PFSK-1 (cell line): Measurements from ENCODE around the gene VCP.

Source experiments
- POLR2AphosphoS5 ChIP-seq: IDR thresholded peaks from 2 replicates; pipeline ENCODE4 v1.6.1; 2012; ENCODE audit warnings: low read depth, mild to moderate bottlenecking, control low read depth, low read length, moderate library complexity
- REST ChIP-seq, 2 experiments: IDR thresholded peaks; 2 replicates each; pipeline versions ENCODE4 v1.6.1 to v1.8.0; 2011 to 2012; ENCODE audit warnings: low read depth in 2 of 2, low read length in 2 of 2, control low read depth in 1 of 2, inconsistent platforms in 1 of 2, mild to moderate bottlenecking in 1 of 2, moderate library complexity in 1 of 2; ENCODE audit not compliant: insufficient read depth in 1 of 2
- SIN3A ChIP-seq: IDR thresholded peaks from 2 replicates; pipeline ENCODE4 v1.6.1; 2012; ENCODE audit warnings: mild to moderate bottlenecking, low read length, moderate library complexity, borderline replicate concordance; ENCODE audit not compliant: insufficient read depth
- TAF1 ChIP-seq: IDR thresholded peaks from 2 replicates; pipeline ENCODE4 v1.6.1; 2012; ENCODE audit warnings: low read length, control low read depth, borderline replicate concordance; ENCODE audit not compliant: insufficient read depth

- TF ChIP-seq POLR2AphosphoS5 = no peak
- no peak for TF ChIP-seq TAF1
- TF ChIP-seq SIN3A = no peak
- no peak for TF ChIP-seq REST (IDR thresholded peaks at IDR 0.05; ENCODE audit: insufficient read depth in 1 of 2, low read depth in 2 of 2, low read length in 2 of 2)
Observed at GRCh38 chr9:35042081-35042604, 30.3 kb downstream of the VCP start.
